GM18502 (cell line): ENCODE results near the gene ERBB3.
"Not testable (repeated sequence)": the region's sequence is repeated elsewhere in the genome, so short reads cannot be mapped to it uniquely, and the experiment has no call there.

ENCODE experiments used
- ATAC-seq: cut with Tn5 transposase; IDR thresholded peaks from one replicate; pipeline ENCODE4 v1.9.1; 2021; ENCODE audit warnings: mild to moderate bottlenecking; ENCODE audit not compliant: unreplicated experiment, poor library complexity

Gene ERBB3

DNA sequence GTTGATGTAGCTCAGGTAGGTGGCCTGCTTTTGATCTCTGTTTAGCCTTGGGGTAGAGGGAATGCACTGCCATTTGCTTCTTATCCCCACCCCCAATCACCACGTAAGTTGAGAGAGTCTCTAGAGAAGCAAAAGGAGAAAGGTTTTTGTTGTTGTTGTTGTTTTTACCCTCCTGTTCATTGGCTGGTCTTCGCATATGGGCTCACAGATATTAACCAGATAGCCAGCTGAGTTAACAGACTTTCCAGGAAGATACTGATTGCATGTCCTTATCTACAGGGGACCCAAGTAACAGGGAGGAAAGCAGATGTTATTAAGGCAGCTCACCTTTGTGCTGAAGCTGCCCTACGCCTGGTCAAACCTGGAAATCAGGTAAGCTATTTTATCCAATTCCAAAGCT lies 27.3 kb downstream of the ERBB3 start:
- no peak for ATAC-seq

DNA sequence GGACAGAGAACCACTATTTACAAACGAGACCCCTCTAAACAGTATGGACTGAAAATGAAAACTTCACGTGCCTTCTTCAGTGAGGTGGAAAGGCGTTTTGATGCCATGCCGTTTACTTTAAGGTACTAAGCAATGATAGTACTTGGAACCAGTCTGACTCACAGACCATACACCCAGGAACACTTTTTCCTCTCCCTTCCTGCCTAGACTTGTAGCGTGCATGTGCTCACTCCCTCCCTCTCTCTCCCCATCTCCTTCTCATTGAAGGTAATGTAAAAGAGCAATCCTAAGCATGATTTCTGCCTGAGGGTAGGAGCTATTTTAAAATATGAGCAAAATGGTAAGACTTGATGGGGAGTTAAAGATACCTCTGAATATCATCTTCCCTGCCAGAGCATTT lies 30.6 kb downstream of the ERBB3 start:
- no peak for ATAC-seq

DNA sequence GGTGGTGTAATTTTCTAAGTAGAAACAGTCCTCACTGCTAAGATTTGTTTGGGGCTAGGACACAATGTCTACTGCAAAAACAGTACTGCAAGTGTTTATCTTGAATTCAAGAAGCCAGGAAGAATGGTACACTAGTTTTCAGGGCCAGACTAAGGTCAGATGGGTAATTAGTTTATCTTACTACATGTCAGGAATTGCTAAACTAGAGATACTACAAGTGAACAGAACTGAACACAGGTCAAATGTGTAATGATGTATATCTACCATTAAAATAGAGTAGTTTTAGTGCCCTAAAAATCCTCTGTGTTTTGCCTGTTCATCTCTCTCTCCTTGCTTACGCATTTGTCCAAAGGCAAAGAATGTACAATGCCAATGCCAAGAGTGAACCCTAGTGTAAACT lies 34.1 kb downstream of the ERBB3 start:
- ATAC-seq = no peak

DNA sequence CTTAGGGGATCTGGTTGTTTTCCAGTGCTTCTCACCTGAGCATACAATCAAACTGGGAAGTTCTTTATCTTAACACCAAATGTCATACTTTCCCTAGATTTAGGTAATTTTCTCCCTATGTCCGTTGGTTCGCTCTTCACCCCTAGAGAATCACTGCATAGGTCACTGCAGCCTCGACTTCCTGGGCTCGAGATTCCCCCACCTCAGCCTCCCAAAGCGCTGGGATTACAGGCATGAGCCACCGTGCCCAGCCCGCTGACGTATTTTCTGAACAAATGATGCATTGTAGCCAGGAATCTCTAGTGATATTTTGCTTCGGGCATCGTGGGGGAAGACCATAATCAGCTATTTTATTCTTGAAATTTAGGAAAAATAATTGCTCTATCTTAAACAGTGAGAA lies 35.4 kb downstream of the ERBB3 start:
- ATAC-seq = no peak

GRCh38 chr12:56116267-56117081 lies 36.5 kb downstream of the ERBB3 start, which contains the start of gene RPL41:
Gene RPL41 (plus strand): TSS chr12:56116633.
- peak; percentile 46 for ATAC-seq

DNA sequence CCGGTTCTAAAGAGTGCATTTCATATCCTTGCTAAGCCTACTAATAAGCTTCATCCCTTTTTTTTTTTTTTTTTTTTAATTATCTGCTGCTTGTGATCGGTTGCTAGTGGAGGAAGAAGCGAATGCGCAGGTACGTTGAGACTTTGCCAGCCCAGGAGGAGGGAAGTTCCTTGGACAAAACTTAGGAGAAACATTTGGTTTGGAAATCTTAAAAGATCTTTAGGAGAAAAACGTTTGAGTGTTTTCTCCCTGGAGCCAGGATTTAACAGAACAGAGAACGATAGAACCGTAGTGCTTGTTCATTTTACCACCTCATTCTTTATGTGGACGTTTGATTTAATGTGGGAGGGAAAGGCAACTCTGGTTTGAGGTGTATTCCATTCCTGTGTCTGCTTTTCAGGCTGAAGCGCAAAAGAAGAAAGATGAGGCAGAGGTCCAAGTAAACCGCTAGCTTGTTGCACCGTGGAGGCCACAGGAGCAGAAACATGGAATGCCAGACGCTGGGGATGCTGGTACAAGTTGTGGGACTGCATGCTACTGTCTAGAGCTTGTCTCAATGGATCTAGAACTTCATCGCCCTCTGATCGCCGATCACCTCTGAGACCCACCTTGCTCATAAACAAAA lies 37.2 kb downstream of the ERBB3 start:
- ATAC-seq = not testable (repeated sequence)

GRCh38 chr12:56117778-56118687 lies 38.1 kb downstream of the ERBB3 start, which contains the start of gene ZC3H10:
Gene ZC3H10 (plus strand): TSS chr12:56118266. CDS start chr12:56120563, 2,297 bp downstream.
- ATAC-seq = peak; percentile 82

DNA sequence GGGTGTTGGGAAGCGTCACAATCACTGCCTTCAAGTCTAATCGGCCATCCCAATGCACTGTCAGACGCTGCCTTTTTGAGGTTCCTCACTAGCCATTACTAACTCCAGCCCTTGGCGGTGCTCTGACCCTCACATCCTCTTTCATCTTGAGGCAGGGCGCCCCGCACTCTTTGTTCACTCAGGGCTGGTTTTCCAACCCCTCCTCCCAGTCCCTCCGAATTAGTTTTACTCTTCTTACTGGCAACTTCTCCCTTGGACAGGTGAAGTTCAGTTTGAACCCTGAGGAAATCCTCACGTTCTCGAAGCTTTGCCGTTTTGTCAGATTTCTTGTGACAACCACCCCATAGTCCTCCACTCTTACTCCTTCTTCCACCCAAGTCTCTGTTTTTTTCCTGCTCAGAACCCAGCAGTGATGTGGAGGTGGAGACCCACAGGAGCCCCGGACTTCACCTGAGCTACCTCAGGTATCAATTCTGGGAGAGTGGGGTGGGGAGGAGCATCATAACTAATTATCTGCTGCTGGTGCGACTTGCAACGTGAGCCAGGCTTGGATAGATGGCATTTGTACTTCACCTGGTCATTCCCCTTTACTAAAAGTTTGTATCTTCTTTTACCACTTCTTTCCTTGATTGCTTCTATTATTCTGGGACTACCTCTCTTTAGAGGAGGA lies 38.9 kb downstream of the ERBB3 start:
- ATAC-seq = peak; percentile 4

GRCh38 chr12:56119361-56119796 lies 39.4 kb downstream of the ERBB3 start:
- ATAC-seq = no peak

DNA sequence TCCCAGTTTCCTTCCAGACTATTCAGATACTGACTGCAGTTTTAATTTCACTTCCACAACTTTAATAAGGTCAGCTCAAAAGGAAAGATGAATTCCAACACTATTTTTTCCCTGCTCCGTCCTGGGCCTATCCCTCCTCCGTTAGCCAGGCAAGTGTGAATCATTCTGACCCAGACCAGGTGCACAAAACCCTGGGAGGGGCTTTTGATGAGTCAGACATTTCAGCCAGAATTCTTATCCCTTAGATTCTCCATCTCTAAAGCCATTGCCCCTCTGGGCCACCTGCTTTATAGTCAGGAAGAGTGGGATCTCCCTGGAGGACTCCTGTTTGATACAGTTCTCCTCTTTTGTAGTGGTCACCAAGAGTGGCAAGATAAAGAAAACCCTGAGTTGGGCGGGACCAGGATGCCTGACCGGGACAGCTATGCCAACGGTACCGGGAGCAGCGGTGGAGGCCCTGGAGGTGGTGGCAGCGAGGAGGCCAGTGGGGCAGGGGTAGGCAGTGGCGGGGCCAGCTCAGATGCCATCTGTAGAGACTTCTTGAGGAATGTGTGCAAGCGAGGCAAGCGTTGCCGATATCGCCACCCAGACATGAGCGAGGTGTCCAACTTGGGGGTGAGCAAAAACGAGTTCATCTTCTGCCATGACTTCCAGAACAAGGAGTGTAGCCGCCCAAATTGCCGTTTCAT lies 40.3 kb downstream of the ERBB3 start:
- ATAC-seq = no peak

DNA sequence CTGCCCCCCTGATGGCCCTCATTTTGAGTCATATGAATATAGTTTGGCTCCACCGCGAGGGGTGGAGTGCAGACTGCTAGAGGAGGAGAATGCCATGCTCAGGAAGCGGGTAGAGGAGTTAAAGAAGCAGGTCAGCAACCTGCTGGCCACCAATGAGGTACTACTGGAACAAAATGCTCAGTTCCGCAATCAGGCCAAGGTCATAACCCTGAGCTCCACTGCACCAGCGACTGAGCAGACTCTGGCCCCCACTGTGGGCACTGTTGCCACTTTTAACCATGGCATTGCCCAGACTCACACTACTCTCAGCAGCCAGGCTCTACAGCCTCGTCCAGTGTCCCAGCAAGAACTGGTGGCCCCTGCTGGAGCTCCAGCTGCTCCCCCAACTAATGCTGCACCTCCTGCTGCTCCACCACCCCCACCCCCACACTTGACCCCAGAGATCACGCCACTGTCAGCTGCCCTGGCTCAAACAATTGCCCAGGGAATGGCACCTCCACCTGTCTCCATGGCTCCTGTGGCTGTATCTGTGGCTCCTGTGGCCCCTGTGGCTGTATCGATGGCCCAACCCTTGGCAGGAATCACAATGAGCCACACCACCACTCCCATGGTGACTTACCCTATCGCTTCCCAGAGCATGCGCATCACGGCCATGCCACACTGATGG lies 41.4 kb downstream of the ERBB3 start:
- ATAC-seq = no peak

- no peak for ATAC-seq
Observed at GRCh38 chr12:56122637-56123036, 42.7 kb downstream of the ERBB3 start.

DNA sequence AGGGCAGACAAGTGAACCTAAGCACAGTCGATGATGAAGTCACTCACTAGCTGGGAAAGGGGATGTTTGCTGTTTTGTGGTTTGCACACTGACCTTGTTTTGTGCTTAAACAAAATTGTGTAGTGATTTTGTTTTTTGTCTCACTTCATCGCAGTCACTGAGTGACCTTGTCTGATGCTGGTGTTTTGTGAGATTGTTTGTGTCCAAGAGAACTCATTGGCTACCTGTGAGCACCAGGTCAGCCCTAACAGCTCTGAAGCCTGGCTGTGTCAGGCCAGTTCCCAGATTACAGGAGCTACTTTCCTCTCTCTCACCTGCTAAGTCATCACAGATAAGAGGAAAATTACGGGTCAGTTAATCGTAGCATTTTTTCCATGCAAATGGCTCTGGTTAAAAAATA lies 44.2 kb downstream of the ERBB3 start:
- ATAC-seq = no peak

GRCh38 chr12:56126732-56127239 lies 46.8 kb downstream of the ERBB3 start:
- no peak for ATAC-seq

DNA sequence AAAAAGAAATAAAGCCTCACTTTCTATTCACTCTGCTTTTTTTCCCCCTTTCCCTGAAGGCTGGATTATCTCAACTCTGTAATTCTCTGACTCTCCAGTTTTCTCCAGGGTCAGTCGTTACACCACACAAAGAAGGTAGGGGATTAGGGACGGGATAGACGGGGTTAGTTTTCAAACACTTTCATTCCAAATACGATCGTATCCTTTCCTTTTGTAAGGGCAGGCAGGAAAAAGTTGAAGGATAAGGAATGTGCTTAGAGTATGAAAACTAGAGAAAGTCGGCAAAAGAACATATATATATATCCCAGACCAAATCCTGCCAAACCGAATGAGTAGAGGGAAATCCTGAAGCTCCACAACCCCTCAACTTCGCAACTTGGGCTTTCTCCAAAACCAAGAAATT lies 47.5 kb downstream of the ERBB3 start:
- no peak for ATAC-seq

DNA sequence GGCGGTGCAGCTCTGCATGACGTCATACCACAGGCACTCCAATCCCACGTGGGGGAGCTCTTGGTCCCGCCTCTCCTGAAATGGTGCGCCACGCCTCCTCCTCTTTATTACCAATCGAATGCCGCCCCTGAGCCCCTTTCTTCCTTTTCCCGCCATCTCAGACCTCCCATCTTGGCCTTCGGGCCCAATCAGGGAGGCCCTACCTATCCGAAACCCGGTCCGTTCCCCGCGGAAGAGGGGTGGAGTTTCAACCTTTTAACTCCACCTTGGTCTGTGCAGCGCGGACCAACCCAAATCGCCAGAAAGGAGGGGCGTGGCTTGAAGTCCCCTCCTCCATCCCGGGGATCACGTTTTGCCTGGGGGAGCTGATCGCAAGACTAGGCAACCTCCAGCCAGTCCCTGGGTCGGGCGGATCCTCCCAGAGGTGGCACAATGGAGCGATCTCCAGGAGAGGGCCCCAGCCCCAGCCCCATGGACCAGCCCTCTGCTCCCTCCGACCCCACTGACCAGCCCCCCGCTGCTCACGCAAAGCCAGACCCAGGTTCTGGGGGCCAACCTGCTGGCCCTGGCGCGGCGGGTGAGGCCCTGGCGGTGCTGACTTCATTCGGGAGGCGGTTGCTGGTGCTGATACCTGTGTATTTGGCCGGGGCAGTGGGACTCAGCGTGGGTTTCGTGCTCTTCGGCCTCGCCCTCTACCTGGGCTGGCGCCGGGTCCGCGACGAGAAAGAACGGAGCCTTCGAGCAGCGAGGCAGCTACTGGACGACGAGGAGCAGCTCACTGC lies 48.1 kb downstream of the ERBB3 start, which contains the start of gene ESYT1:
ESYT1 (plus strand) TSS at position 380 of the 782 bp plus-strand sequence; CDS start at position 433, 53 bp downstream.
- peak; percentile 89 for ATAC-seq

DNA sequence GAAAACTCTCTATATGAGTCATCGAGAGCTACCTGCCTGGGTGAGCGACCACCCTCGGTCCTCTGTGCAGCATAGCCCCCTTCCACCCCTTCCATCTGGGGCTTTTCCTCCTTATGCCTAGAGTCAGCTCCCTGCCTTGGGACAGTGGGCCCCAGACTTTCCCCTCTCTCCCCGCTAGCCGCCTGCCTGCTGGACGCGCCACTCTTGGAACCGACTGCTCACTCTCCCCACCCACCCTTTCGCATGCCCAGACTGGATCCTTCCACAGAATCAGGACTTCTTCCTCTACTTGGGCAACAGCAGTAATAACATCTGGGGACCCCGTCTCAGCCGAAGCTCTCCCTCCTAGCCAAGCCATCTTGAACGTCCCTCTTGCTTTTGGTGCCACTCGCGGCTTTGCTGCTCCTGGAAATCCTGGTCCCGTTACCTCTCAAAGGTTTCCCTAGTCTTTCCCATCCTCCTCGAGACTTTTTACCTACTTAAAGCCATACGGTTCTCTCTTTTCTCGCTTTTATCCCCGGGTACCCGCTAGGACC lies 48.8 kb downstream of the ERBB3 start:
- ATAC-seq = no peak
